ENCODE data around the gene MUSTN1.

- TF ChIP-seq GATA2 (IDR thresholded peaks at IDR 0.05; ENCODE audit: insufficient read depth, insufficient read length, low read depth, low read length) (no peak), POLR2A (IDR thresholded peaks at IDR 0.05; ENCODE audit: low read depth, low read length) (no peak), CTCF (IDR thresholded peaks at IDR 0.05; ENCODE audit: extremely low read depth in 1 of 2, insufficient read depth in 1 of 2, low read depth in 1 of 2, low read length in 2 of 2) (no peak), MAX (IDR thresholded peaks at IDR 0.05; ENCODE audit: insufficient read depth, insufficient read length) (no peak), POLR2AphosphoS5 (IDR thresholded peaks at IDR 0.05; ENCODE audit: insufficient read depth, low read depth, low read length) (no peak), FOS (IDR thresholded peaks at IDR 0.05; ENCODE audit: borderline replicate concordance, insufficient read depth, low read length) (no peak), JUN (IDR thresholded peaks at IDR 0.05; ENCODE audit: borderline replicate concordance, insufficient read depth, insufficient read length, low read depth) (no peak)
These were observed 48.2 kb downstream of the MUSTN1 start for GRCh38 chr3:52786330-52787215.
